Measurements from ENCODE around the gene IQGAP2. TPM values are rescaled to one million over a fixed set of nuclear protein-coding genes. Genes with fewer than 3 reads are reported as not detected.

Gene IQGAP2
- total RNA-seq, 1 experiment from 2014 or later = not detected

DNA sequence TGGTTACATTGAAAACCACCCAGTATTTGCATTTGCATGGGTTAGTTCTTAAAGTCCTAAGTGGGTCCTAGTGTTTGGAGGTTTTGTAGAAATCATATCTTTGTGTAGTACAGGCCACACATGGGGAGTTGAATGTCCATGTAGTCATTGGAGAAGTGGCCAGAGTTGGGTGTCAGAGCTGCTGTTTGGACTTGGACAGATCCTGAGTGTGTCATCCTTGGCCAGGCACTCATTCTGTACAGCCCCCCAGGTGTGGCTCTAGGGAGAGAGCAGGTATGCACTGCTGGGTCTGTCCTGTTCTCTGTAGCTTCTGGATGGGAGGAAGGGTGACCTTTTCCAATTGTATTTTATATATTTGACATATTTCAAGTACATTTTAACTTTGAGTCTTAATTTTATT, 82.4 kb downstream of the IQGAP2 start:
- POLR2A ChIA-PET (ENCODE audit: unreplicated experiment) = no interaction called here
- intact Hi-C loops (cut with micrococcal nuclease; ENCODE audit: unreplicated experiment) = no loop called here
- Histone ChIP-seq H3K4me1 (replicated peaks; ENCODE audit: insufficient read depth) (no peaks in the 10 kb centered on the region), H3K4me3 (no peak overlapping the region), H4K20me1 (ENCODE audit: insufficient read depth) (no peaks in the 10 kb centered on the region), H3K4me2 (no peak overlapping the region), H3K27me3 (ENCODE audit: insufficient read depth, low read depth) (no peaks in the 10 kb centered on the region), H2AFZ (no peak overlapping the region), H3K9me2 (ENCODE audit: insufficient read depth) (no peaks in the 10 kb centered on the region), H3K79me2 (ENCODE audit: low read depth) (no peaks in the 10 kb centered on the region), H3K27ac (no peak overlapping the region), H3K9me3 (ENCODE audit: insufficient read depth, low read depth) (peaks cover 3% of the 10 kb centered on the region; the same call in 1 of the 2 replicates), H3F3A (ENCODE audit: insufficient read depth, low read depth) (no peaks in the 10 kb centered on the region), H3K36me3 (ENCODE audit: low read depth) (no peaks in the 10 kb centered on the region)
- BruUV-seq (replicated peaks) = no TSS peak
- CTCF ChIA-PET = no interaction called here
- DNase-seq = no peak
- no peak for TF ChIP-seq EZH2 (IDR thresholded peaks at IDR 0.05; ENCODE audit: low read depth)
- TF ChIP-seq, protein P1, sequence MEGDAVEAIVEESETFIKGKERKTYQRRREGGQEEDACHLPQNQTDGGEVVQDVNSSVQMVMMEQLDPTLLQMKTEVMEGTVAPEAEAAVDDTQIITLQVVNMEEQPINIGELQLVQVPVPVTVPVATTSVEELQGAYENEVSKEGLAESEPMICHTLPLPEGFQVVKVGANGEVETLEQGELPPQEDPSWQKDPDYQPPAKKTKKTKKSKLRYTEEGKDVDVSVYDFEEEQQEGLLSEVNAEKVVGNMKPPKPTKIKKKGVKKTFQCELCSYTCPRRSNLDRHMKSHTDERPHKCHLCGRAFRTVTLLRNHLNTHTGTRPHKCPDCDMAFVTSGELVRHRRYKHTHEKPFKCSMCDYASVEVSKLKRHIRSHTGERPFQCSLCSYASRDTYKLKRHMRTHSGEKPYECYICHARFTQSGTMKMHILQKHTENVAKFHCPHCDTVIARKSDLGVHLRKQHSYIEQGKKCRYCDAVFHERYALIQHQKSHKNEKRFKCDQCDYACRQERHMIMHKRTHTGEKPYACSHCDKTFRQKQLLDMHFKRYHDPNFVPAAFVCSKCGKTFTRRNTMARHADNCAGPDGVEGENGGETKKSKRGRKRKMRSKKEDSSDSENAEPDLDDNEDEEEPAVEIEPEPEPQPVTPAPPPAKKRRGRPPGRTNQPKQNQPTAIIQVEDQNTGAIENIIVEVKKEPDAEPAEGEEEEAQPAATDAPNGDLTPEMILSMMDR (conservative IDR thresholded peaks at IDR 0.05) = no peak

DNA sequence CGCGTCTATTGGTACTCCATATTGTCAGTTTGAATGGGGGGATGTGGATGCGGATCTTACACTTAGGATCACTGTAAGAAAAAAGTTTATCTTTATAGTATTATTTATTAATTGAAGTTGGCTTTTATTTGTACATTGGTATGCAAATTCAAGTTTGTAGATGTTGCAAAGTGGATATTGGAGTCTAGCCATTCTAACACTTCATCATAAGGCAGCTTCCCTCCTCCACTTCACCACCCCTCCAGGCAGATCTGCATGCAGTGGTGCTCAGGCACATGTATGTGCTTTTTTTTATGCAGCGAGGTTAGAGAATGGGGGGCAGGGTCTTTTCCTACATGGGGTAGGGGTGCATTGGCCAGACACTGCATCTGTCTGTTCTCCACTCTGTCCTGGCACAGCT, 84.3 kb downstream of the IQGAP2 start:
- no peak overlapping the region for H2AFZ ChIP-seq
- no peaks in the 10 kb centered on the region for H3F3A ChIP-seq (ENCODE audit: insufficient read depth, low read depth)
- peaks cover 3% of the 10 kb centered on the region; the same call in 1 of the 2 replicates for H3K9me3 ChIP-seq (ENCODE audit: insufficient read depth, low read depth)
- no peaks in the 10 kb centered on the region for H3K4me1 ChIP-seq (replicated peaks; ENCODE audit: insufficient read depth)
- intact Hi-C loops (cut with micrococcal nuclease; ENCODE audit: unreplicated experiment) = no loop called here
- no peaks in the 10 kb centered on the region for H3K9me2 ChIP-seq (ENCODE audit: insufficient read depth)
- no peaks in the 10 kb centered on the region for H3K27me3 ChIP-seq (ENCODE audit: insufficient read depth, low read depth)
- no peaks in the 10 kb centered on the region for H3K79me2 ChIP-seq (ENCODE audit: low read depth)
- no peaks in the 10 kb centered on the region for H3K36me3 ChIP-seq (ENCODE audit: low read depth)
- no peak for DNase-seq
- BruUV-seq (replicated peaks) = no TSS peak
- H4K20me1 ChIP-seq (ENCODE audit: insufficient read depth) = no peaks in the 10 kb centered on the region
- no peak overlapping the region for H3K4me3 ChIP-seq
- ChIA-PET POLR2A (ENCODE audit: unreplicated experiment) (no interaction called here), CTCF (no interaction called here)
- no peak overlapping the region for H3K27ac ChIP-seq
- TF ChIP-seq, protein P1 (conservative IDR thresholded peaks at IDR 0.05) = no peak
- no peak for TF ChIP-seq EZH2 (IDR thresholded peaks at IDR 0.05; ENCODE audit: low read depth)
- no peak overlapping the region for H3K4me2 ChIP-seq

DNA sequence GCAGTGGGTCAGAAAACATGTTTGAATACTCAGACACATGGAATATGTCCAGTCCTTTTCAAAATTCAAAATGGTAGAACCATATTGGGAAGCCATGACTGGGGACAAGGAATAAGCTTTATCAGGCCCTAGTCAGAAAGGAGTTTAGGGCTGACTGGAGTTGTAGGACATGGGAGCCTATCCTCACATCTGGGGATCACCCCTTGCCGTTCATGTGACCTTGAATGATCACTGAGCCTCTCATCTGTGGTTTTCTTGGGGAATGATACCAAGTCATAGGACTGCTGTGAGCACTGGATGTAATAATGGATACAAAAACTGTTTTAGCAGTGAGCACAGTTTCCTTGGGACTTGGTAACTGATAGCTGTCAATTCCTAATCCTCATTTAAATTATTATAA, 84.7 kb downstream of the IQGAP2 start:
- H3K9me3 ChIP-seq (ENCODE audit: insufficient read depth, low read depth) = peaks cover 3% of the 10 kb centered on the region; the same call in 1 of the 2 replicates
- no peak overlapping the region for H3K4me2 ChIP-seq
- no peak overlapping the region for H3K4me3 ChIP-seq
- ChIA-PET CTCF (no interaction called here), POLR2A (ENCODE audit: unreplicated experiment) (no interaction called here)
- H3K36me3 ChIP-seq (ENCODE audit: low read depth) = no peaks in the 10 kb centered on the region
- no peaks in the 10 kb centered on the region for H3K27me3 ChIP-seq (ENCODE audit: insufficient read depth, low read depth)
- H2AFZ ChIP-seq = no peak overlapping the region
- BruUV-seq (replicated peaks) = no TSS peak
- H3K9me2 ChIP-seq (ENCODE audit: insufficient read depth) = no peaks in the 10 kb centered on the region
- H3K79me2 ChIP-seq (ENCODE audit: low read depth) = no peaks in the 10 kb centered on the region
- intact Hi-C loops (cut with micrococcal nuclease; ENCODE audit: unreplicated experiment) = no loop called here
- H3K4me1 ChIP-seq (replicated peaks; ENCODE audit: insufficient read depth) = no peaks in the 10 kb centered on the region
- no peaks in the 10 kb centered on the region for H3F3A ChIP-seq (ENCODE audit: insufficient read depth, low read depth)
- DNase-seq = no peak
- H3K27ac ChIP-seq = no peak overlapping the region
- no peaks in the 10 kb centered on the region for H4K20me1 ChIP-seq (ENCODE audit: insufficient read depth)
- TF ChIP-seq EZH2 (IDR thresholded peaks at IDR 0.05; ENCODE audit: low read depth) = no peak
- TF ChIP-seq, protein P1 (conservative IDR thresholded peaks at IDR 0.05) = no peak
